ENCODE measurements around the gene PARD3.

DNA sequence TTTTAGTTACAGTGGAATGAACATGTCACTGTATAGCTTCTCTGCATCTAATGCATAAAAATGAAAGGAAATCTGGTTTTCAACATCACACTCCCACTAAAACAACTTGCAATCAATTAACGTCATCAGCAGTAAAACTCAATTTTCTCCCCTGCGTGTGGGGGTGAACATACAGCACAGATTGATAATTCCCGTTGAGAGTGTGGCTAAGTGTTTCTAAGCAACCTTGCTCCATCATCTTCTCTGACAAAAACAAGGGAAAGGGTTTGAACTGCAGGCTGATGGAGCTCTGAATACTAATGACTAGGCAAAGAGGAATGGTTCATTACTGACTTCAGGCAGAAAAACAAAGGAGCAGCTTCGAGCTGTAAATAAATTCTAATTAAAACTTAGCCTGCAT is 238.3 kb downstream of the PARD3 start:
- TF ChIP-seq, protein P1, sequence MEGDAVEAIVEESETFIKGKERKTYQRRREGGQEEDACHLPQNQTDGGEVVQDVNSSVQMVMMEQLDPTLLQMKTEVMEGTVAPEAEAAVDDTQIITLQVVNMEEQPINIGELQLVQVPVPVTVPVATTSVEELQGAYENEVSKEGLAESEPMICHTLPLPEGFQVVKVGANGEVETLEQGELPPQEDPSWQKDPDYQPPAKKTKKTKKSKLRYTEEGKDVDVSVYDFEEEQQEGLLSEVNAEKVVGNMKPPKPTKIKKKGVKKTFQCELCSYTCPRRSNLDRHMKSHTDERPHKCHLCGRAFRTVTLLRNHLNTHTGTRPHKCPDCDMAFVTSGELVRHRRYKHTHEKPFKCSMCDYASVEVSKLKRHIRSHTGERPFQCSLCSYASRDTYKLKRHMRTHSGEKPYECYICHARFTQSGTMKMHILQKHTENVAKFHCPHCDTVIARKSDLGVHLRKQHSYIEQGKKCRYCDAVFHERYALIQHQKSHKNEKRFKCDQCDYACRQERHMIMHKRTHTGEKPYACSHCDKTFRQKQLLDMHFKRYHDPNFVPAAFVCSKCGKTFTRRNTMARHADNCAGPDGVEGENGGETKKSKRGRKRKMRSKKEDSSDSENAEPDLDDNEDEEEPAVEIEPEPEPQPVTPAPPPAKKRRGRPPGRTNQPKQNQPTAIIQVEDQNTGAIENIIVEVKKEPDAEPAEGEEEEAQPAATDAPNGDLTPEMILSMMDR (IDR thresholded peaks at IDR 0.05) = no peak
- no peak for TF ChIP-seq POLR2A (IDR thresholded peaks at IDR 0.05)
- no peak for TF ChIP-seq POLR2AphosphoS5 (IDR thresholded peaks at IDR 0.05)
